ENCODE data around the gene TBC1D3B.
"Not testable (repeated sequence)": the region's sequence is repeated elsewhere in the genome, so short reads cannot be mapped to it uniquely, and the experiment has no call there.

The TBC1D3B gene

DNA sequence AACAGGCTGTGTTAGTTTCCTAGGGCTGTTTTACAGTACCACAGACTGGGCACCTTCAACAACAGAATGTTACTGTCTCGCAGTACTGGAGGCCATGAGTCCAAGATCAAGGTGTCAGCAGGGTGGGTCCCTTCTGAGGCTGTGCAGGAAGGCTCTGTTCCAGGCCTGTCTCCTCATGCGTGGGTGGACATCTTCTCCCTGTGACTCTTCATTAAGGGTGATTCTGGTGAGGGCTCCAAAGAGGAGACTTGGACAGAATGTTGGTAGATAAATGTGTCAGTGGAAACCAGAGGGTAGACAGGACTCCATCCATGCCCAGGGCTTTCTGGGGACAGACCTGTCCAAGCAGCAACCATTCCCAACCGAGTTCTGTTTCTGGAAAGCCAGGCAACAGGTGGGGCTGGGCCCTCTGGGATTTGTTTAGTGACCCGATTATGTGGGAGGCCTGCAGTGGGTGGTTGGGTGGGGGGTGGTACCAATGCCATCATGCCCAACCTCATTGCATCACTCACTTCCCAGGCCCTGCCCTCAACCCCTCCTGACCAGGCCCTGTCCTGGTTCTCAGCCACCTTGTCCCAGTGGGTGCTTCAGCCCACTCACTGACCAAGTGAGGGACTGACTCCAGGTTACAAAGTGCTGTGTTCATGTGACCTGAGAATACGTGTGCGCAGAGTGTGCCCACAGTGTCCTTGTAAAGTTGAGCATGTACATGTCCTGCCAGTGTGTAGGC, 5.2 kb upstream of the TBC1D3B start:
- DNase-seq (ENCODE audit: low read depth): not testable (repeated sequence)

DNA sequence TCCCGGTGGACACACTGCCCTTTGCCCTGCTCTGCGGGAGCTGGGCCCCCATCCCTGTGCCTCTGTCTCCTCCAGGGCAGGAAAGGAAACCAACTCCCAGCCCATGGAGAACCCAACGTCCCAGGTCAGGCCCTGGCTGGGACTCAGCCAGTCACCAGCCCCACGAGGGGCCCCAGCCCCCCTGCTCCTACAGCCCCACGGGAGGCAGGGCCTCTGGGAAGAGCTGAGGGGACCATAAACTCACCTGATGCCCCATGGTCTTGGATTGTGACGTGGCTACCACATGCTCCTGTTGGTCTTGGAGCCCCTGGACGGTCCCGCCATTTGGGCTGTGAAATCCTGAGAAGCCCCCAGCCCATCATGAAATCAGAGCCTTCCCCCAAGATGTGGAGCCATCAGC, 7.6 kb downstream of the TBC1D3B start:
- not testable (repeated sequence) for DNase-seq (ENCODE audit: low read depth)

DNA sequence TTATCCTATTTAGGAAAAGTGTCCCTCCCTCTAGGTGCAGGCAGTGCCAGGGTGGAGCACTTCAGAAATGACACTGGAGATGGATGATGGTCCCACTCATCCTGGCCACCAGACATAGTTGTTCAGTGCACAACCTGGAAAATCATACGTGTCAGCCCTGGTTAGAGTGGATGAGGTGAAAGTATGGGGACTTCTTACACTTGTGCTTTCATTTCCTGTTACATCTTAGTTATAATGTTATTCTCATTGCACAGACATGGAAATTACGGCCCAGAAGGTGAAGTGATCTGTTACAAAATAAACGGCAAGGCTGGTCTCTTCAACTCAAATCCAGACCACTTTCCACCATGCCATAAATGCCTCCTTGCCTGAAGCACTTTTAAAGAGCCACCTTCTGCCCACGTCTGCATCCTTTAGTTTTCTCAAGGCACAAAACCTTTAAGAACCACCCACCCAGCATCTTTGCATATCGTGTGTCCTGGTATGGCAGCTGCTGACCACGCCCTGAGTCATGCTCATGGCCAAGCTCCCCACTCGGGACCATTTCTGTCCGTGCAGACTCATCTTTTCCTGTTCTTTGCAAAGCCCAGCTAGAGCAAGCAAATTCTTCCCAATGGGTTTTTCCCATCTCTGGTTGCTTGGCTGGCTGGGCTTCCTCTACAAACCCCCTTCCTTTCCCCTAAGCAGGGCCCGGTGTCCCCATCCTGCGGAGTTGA, 22.4 kb downstream of the TBC1D3B start:
- DNase-seq (ENCODE audit: low read depth): no peak

DNA sequence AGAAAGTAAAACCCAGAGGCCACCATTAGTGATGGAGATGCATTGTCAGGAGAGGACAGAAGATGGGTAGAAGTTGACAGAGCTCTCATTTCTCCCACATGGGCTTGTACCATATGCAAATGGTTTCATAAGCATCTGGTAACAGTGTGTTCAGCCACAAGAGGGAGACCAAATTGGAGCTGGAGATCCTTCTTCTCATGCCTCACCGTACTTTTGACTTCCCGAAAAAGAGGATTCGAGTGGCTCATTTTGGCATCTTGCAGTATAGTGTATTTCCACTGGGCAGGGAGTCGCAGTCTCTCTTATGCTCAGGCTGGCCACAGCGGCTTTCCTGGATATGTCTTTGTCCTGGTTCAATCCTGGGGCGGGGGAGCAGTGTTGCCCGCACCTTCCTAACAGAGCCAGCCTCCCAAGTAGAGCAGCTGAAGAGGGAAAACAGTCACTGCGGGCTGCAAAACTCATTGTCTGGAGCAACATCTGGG, 23.8 kb downstream of the TBC1D3B start:
- peak; percentile 18 for DNase-seq (ENCODE audit: low read depth)

DNA sequence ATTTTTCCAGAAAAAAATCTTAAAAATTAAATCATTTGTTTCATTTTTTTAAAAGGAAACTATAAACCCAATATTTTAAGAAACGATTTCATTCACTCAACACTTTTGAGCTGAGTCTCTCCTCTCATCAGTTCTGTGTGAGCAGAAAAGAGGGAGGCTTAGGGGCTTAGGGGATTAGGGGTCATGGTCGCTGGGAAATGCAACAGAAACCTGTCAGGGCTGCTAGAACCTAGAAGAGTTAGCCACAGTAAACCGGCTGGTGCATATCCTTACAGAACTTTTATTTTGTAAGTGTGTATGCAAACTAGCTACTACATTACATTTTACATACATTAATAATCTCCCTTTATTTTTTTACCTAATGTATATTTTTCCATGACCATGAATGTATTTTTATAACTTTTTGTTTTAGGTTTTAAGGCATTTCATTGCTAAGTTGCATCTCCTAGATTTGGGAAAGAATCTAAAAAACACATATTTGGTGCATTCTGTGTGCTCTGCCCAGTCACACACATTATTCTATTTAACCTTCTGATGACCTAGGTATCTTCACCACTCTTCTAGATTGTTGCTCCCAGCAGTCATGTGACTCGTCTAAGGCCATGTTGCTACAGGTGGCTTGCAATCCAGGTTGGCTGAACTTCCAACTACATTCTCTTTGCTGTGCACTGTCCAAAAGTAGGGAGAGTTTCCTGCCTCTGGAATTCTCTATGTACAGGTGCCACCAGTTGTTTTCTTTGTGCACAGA, 24.4 kb downstream of the TBC1D3B start:
- DNase-seq (ENCODE audit: low read depth): no peak

DNA sequence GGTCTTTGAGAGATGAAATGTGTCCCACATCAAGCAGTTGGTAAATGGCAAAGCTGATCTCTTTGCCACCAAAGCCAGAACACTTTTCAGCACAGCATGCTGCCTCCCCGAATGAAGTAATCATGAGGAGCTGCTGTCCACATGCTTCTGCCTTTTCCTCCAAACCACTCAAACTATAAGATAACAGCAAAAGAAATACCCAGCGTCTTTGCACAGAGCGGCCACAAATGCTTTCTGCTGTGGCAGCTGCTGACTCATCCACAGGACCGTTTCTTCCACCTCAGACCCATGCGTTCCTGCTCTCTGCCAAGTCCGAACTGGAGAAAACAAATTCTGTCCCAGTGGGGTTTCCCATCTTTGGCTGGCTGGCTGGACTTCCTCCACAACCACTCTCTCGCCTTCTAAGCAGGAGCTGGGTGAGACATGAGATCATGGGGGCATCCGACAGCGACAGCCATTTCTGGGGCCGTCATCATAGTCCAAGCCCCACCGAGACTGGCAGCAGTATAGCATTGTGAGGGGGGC, 27.1 kb downstream of the TBC1D3B start:
- peak; percentile 38 for DNase-seq (ENCODE audit: low read depth)

DNA sequence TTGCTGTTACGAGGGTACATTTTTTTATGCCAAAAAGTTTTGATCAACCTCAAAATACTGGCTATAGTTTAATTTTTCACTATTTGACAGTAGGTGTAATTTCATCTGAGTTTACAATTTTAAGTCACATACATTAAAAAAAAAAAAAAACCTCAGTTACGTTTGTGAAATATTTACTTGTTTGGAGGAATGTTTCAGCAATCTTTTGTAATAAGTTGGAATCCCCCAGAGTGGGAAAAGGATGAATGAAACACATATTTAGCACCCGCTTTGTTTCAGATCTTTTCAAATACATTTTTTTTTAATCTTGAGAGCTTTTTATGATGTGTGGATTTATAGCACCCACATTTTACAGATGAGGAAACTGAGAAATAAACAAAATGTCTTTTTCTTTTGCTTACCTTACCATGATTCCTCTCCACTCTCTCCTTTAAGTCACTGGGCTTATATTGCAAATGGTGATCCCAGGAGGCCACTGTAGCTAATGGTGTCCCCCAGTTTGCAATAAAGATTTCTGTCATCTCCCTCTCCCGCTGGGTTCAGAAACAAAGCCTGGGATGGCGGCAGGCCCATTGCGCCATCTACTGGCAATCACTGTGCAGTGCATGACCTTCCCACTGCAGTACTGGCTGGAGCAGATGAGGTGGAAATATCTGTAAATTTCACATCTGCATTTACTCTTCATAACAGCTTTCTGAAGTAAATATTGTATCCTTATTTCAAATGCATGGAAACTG, 27.7 kb downstream of the TBC1D3B start:
- peak; percentile 47 for DNase-seq (ENCODE audit: low read depth)

DNA sequence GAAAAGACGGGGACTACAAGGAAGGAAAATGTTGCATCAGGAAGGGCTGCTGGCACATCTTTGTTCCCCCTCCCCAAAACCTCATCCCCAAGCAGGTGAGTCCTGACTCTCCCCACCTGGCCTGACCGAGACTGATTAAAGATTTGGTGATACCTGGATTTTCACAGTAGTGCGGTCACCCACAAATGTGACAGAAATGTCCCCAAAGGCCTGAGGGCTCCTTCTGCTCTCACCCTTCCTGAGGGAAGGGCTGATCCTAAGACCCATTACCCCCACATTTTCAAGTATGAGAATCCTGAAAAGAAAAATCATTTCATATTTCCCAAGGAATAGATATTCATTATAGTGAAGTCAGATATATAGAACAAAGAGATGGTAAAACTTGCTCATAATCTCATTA, 28.8 kb downstream of the TBC1D3B start:
- no peak for DNase-seq (ENCODE audit: low read depth)

DNA sequence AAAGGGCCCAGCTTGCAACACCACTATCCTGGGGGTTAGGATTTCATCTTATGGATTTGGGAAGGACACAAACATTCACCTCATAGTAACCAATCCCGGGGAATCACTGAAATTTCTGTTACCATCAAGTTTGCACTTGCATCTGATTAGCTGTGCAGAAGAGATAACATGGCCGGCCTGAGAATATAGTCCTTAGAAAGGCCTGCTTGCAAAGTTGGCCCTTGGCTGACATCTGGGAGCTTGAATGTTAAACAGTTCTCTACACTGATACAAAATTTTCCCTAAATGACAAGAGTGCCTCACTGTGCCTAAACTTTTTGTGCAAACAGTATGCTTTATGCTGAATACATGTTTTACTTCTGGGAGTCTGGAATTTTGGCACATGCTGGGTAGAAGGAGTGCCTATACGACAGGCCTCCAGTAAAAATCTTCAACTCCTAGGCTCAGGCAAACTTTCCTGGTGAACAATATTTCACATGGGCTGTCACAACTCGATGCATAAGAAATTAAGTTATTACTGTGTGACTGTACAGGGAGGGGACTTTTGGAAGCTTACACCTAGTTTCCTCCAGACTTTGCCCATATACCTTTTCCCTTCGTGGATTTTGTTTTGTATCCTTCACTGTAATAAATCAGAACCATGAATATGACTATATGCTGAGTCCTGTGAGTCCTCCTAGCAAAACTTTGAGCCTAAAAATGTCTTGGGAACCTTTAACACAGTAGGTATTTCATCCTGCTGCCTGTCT, 31.3 kb downstream of the TBC1D3B start:
- no peak for DNase-seq (ENCODE audit: low read depth)

DNA sequence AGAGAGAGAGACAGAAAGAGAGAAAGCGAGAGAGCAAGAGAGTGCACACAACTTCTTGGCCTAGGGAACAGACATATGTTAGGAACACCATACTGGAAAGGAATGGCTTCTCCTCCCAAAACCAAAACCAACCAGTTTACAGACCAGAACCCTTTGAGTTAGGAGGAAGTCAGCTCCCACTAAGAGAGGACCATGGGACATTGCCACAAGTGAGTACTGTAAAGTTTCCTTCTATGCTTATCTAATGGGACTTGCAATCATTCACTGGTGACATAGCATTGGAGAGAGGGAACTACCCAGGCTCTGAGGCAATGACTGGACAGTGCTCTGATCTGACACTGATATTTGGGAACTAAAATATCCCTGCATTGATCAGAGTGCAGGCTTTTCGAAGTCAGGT, 32.4 kb downstream of the TBC1D3B start:
- no peak for DNase-seq (ENCODE audit: low read depth)

DNA sequence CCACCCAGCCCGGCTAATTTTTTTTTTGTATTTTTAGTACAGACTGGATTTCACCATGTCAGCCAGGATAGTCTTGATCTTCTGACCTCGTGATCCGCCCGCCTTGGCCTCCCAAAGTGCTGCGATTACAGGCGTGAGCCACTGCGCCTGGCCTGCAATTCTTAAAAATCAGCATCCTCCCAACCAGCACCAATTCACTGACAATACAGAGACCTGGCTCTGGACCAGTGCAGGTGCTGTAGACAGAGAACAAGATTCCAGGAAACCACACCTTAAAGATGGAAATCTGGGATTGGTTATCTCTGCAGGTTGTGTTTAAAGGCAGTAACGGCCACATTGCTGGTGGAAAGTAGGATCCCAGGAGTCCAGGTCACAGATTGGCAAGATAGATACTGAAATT, 33.6 kb downstream of the TBC1D3B start:
- DNase-seq (ENCODE audit: low read depth): no peak

DNA sequence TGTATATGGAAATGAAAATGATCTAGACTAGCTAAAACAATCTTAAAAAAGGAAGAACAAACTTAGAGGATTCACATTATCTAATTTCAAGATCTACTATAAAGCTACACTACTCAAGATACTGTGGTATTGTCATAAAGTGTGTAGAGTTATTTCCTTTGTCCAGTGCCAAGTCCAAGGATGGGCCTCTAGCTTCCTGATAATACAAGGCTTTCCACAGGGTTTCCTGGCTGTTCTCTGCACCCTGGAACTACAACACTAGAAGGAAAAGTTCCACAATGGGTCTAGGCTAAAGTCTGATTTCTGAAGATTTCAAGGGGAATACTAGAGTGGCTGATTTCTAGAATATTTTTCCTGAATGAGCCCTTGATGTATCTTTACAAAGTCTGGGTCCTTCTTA, 34.2 kb downstream of the TBC1D3B start:
- no peak for DNase-seq (ENCODE audit: low read depth)

DNA sequence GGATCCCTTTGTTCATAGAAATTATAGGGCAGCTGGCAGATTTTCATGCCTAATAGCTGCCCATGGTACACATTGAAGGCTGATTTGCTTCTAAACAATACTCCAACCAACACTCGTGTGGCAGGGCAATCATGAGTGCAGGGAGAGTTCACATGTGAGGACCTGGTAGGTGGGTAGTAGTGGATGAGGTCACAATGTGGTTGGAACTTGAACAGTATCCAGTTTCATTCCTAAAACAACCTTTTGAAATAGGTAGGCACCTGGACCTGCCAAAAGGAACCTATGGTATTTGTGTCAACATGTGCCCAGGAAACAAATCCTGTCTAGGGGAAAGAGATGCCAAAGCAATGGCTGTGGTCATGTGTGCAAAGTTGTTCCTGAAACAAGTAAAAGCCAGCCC, 40.0 kb downstream of the TBC1D3B start:
- no peak for DNase-seq (ENCODE audit: low read depth)

DNA sequence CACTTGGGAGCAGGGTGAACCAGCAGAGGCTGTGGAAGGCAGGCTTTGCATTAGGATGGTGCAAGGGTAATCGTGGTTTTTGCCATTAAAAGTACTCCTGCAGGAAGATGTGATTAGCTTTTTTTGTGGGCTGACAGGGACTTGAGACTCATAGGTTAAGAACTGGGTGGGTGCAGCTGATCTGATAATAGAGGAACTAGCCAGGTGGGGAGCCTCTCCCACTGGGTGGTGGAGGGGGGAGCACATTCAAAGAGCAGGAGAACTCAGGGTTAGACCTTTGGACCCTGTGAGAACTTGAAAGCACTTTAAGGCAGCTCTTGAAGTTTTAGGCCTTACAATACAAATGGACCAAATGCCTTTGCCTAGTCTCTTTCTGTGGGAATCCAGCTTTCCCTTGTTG, 40.4 kb downstream of the TBC1D3B start:
- no peak for DNase-seq (ENCODE audit: low read depth)

DNA sequence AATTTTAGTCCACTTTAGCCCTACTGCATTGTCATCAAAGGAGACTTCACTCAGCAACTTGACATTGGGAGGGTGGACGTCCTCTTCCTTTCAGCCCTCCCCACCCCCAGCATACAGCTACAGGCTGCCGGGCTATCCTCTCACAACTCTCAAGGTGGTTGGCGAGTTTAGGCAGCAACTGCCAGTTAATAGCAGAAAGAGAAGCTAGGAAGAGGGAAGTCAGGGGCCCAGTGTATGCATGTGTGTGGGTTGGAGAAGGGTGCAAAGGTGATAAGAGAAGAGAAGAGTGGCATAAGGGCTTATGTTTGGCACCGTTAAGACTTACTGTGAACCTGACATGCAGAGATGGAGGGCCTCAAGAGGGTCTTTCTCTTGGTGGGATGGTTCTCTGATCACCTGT, 41.0 kb downstream of the TBC1D3B start:
- no peak for DNase-seq (ENCODE audit: low read depth)

DNA sequence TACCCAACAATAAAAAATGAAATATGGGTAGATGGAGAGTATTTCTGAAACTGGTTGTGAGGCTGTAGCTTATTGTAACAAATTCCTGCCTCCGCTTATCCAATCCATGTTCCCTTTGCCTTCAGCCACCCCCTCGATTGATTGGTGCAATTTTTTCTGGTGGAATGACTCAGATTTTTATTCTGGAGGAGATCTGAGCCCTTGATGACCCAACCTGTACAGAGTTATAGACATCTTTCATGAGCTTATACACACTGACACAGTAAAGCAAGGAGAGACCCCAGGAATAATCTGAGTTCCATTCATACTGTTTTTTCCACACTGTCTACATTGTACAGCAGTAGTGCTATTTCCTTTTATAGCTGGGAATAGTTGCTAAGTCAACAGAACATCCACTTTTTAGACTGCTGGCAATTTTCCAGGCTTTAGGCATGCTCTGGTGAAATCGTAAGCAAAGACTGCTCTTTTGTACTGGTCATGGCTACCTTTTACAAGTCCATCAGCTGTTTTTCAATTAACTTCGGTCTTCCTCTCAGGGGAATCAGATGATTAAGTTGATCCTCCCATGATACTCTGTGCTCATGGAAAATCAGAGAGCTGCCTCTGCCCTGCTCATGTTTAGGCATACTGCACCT, 42.7 kb downstream of the TBC1D3B start:
- DNase-seq (ENCODE audit: low read depth): peak; percentile 22

DNA sequence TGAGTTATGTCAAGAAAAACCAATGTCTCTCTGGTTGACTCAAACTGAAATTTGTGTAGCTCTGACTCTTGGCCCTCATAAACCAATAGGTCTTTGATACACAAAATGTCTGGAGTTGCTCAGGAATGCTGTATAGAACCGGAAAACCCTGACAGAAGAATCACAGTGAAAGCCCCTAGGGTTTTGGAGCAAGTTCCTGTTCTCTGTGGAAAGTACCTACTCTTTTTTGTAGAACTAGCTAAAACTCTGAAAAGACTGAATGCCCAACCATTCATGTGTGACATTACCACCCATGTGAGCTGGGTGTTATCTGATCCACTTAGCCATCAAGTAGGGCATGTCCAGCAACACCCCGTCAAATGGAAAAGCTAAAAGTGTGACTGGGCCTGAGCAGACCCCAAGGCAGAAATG, 44.0 kb downstream of the TBC1D3B start:
- DNase-seq (ENCODE audit: low read depth): no peak

DNA sequence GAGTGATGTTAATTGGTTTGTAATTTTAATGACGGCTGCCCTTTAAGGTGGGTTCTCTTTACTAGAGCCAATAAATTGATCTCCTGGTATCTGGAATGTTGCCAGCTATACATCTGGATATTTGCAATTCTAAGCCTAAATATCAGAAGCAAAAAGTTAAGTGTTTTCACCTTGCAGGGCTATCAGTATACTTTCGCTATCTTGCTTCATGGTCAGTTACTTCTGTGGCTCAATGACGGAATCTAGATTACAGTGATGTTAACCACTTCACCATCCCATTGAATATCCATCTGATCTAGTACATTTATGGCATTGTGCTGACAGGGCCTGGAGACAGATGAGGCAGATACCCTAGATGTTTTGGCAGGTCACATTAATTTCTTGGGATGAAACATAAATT, 44.5 kb downstream of the TBC1D3B start:
- DNase-seq (ENCODE audit: low read depth): no peak

DNA sequence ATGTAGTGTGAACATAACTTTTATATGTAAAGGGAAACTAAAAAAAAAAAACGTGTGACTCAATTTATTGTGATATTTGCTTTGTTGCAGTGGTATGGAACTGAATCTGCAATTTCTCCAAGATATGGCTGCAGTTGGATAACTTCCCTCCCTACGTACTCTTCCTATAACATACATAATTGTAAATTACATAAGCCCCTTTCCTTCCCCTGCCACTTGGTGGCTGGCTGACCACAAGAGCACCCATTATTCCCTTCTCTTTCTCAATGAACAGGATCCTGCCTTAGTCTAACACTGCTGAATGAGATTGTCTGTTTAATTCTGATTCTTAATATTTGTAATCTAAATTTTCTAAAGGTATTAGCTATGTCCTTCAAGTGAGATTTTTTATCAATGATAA, 45.0 kb downstream of the TBC1D3B start:
- DNase-seq (ENCODE audit: low read depth): no peak

DNA sequence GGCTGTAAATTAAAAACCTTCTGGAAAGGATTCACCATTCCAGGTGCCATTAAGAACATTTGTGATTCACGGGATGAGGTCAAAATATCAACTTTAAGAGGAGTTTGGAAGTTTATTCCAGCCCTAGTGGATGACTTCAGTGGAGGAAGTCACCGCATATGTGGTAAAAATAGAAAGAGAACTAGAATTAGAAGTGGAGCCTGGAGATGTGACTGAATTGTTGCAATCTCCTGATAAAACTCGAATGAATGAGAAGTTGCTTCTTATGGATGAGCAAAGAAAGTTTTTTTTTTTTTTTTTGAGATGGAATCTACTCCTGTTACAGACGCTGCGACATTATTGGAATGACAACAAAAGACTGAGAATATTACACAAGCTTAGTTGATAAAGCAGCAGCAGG, 46.1 kb downstream of the TBC1D3B start:
- DNase-seq (ENCODE audit: low read depth): no peak

DNA sequence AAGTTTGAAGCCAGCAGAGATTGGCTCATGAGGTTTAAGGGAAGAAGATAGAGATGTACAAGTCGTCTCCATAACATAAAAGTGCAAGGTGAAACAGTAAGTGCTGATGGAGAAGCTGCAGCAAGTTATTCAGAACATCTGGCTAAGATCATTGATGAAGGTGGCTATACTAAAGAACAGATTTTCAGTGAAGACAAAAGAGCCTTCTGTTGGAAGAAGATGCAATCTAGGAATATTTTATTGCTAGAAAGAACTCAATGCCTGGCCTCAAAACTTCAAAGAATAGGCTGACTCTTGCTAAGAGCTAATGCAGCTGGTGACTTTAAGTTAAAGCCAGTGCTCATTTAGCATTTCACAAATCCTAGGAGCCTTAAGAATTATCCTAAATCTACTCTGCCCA, 46.8 kb downstream of the TBC1D3B start:
- DNase-seq (ENCODE audit: low read depth): no peak

Measured in iris pigment epithelial cell (primary cell).